Measurements from ENCODE around the gene IPCEF1. TPM values are rescaled to one million over a fixed set of nuclear protein-coding genes. Genes with fewer than 3 reads are reported as not detected.

Gene IPCEF1
- total RNA-seq, 1 experiment from 2014 or later = 0.48 TPM

DNA sequence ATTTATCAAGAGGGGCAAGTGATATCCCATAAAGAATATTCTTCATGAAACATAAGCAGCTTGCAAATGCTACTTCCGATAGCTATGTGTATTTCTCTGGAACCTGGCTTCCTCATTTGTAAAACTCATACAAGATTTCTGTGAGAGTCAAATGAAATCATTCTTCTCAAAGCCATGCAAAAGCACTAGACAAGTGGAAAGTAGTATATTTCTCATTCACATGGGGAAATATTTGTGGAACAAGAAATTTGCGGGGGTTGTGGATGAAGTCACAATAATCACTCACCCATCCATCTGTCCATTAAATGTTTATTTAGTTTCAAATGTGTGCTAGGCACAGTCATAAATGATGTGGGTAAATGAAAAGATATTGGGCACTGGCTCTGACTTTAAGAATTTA lies 150.5 kb downstream of the IPCEF1 start:
- H3K27me3 Mint-ChIP-seq (ENCODE audit: low read depth) = no peaks in the 10 kb centered on the region; the same call in 1 of the 2 replicates
- Histone ChIP-seq H2AK5ac (ENCODE audit: insufficient read length, low read length) (no peak overlapping the region), H3T11ph (ENCODE audit: low read length) (no peak overlapping the region), H3K9me3 (ENCODE audit: control insufficient read depth, low read depth, low read length) (no peaks in the 10 kb centered on the region), H4K8ac (replicated peaks; ENCODE audit: insufficient read length, low read depth, low read length) (no peak overlapping the region), H4K5ac (ENCODE audit: insufficient read length, low read depth, low read length) (no peak overlapping the region), H4K20me1 (ENCODE audit: control insufficient read depth, insufficient read depth, insufficient read length) (no peaks in the 10 kb centered on the region), H2BK5ac (ENCODE audit: insufficient read length, low read length) (no peak overlapping the region), H3K79me1 (ENCODE audit: insufficient read depth, low read depth, low read length, poor library complexity, severe bottlenecking) (no peaks in the 10 kb centered on the region), H2BK20ac (ENCODE audit: low read depth, low read length, poor library complexity, severe bottlenecking) (no peak overlapping the region), H3K9ac (ENCODE audit: extremely low read depth, insufficient read length, low read length) (no peak overlapping the region), H3K4me2 (ENCODE audit: insufficient read depth, insufficient read length, low read length) (no peak overlapping the region), H3K18ac (ENCODE audit: insufficient read length, low read depth, low read length) (no peak overlapping the region), H3K4ac (ENCODE audit: low read depth, low read length) (no peak overlapping the region), H2BK15ac (ENCODE audit: low read depth, low read length) (no peak overlapping the region), H3K56ac (ENCODE audit: insufficient read length, low read depth, low read length) (no peak overlapping the region), H2AFZ (ENCODE audit: low read length) (no peak overlapping the region), H2BK12ac (ENCODE audit: insufficient read length, low read depth, low read length) (no peak overlapping the region), H3K27ac (ENCODE audit: insufficient read length, low read depth, low read length) (no peak overlapping the region), H2BK120ac (ENCODE audit: low read depth, low read length, poor library complexity, severe bottlenecking) (no peak overlapping the region), H3K79me2 (ENCODE audit: insufficient read depth, low read length) (no peaks in the 10 kb centered on the region), H3K4me1 (ENCODE audit: insufficient read depth, low read length) (no peaks in the 10 kb centered on the region), H4K91ac (ENCODE audit: insufficient read length, low read depth, low read length) (no peak overlapping the region), H3K27me3 (ENCODE audit: insufficient read depth, low read length) (no peaks in the 10 kb centered on the region), H3K23ac (ENCODE audit: insufficient read length, low read depth, low read length) (no peak overlapping the region), H3K14ac (ENCODE audit: insufficient read depth, low read length) (no peak overlapping the region), H3K23me2 (ENCODE audit: insufficient read length, low read depth, low read length, poor library complexity, severe bottlenecking) (no peaks in the 10 kb centered on the region)
- no peak overlapping the region for H3K27ac Mint-ChIP-seq
- H3K4me1 Mint-ChIP-seq = no peaks in the 10 kb centered on the region
- no CpG with 5 or more reads among the region's 2 CpGs for WGBS (ENCODE audit: extremely low coverage, insufficient read length, low lambda C conversion rate)
- DNase-seq = no peak
- H3K9me3 Mint-ChIP-seq = no peaks in the 10 kb centered on the region
- TF ChIP-seq, protein P1, sequence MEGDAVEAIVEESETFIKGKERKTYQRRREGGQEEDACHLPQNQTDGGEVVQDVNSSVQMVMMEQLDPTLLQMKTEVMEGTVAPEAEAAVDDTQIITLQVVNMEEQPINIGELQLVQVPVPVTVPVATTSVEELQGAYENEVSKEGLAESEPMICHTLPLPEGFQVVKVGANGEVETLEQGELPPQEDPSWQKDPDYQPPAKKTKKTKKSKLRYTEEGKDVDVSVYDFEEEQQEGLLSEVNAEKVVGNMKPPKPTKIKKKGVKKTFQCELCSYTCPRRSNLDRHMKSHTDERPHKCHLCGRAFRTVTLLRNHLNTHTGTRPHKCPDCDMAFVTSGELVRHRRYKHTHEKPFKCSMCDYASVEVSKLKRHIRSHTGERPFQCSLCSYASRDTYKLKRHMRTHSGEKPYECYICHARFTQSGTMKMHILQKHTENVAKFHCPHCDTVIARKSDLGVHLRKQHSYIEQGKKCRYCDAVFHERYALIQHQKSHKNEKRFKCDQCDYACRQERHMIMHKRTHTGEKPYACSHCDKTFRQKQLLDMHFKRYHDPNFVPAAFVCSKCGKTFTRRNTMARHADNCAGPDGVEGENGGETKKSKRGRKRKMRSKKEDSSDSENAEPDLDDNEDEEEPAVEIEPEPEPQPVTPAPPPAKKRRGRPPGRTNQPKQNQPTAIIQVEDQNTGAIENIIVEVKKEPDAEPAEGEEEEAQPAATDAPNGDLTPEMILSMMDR (conservative IDR thresholded peaks at IDR 0.05) = no peak
- no peak overlapping the region for H3K4me3 Mint-ChIP-seq
- H3K36me3 Mint-ChIP-seq (ENCODE audit: insufficient read depth in 1 of 3, low read depth in 3 of 3) = peaks cover 0 to 1% (median 0%) of the 10 kb centered on the region in 3 experiments; a peak in 1 of 7 replicates

Data from H9 (cell line).